ENCODE results near the gene NOCT.
"Not testable (repeated sequence)": the region's sequence is repeated elsewhere in the genome, so short reads cannot be mapped to it uniquely, and the experiment has no call there.

NOCT gene

GRCh38 chr4:139011225-139011950 is 4.2 kb upstream of the NOCT start:
- FAIRE-seq, result no peak

- FAIRE-seq, result no peak
Observed at GRCh38 chr4:139014371-139015268, 961 bp upstream of the NOCT start.

- FAIRE-seq, result no peak
Observed at GRCh38 chr4:139015948-139016471, 429 bp downstream of the NOCT start.

- FAIRE-seq, result no peak
Observed at GRCh38 chr4:139017861-139018260, 2.3 kb downstream of the NOCT start.

- no peak for FAIRE-seq
Observed at GRCh38 chr4:139018501-139018900, 2.9 kb downstream of the NOCT start.

- FAIRE-seq, result peak; percentile 26
Observed at GRCh38 chr4:139018971-139019758, 3.6 kb downstream of the NOCT start.

GRCh38 chr4:139020384-139020783 is 4.8 kb downstream of the NOCT start:
- no peak for FAIRE-seq

- not testable (repeated sequence) for FAIRE-seq
Observed at GRCh38 chr4:139021071-139021470, 5.5 kb downstream of the NOCT start.

GRCh38 chr4:139022835-139023234 is 7.3 kb downstream of the NOCT start:
- FAIRE-seq, result no peak

- FAIRE-seq, result no peak
Observed at GRCh38 chr4:139024686-139025085, 9.1 kb downstream of the NOCT start.

- FAIRE-seq, result no peak
Observed at GRCh38 chr4:139025841-139026240, 10.3 kb downstream of the NOCT start.

GRCh38 chr4:139027776-139028175 is 12.2 kb downstream of the NOCT start:
- no peak for FAIRE-seq

- no peak for FAIRE-seq
Observed at GRCh38 chr4:139028191-139028661, 12.6 kb downstream of the NOCT start.

- not testable (repeated sequence) for FAIRE-seq
Observed at GRCh38 chr4:139029866-139030363, 14.3 kb downstream of the NOCT start.

- FAIRE-seq, result peak; percentile 83
Observed at GRCh38 chr4:139030614-139031235, 15.1 kb downstream of the NOCT start.

GRCh38 chr4:139035650-139036049 is 20.1 kb downstream of the NOCT start:
- FAIRE-seq, result no peak

- no peak for FAIRE-seq
Observed at GRCh38 chr4:139036885-139037284, 21.3 kb downstream of the NOCT start.

GRCh38 chr4:139038874-139039443 is 23.4 kb downstream of the NOCT start:
- FAIRE-seq, result no peak

- no peak for FAIRE-seq
Observed at GRCh38 chr4:139042981-139043460, 27.4 kb downstream of the NOCT start.

GRCh38 chr4:139044291-139044690 is 28.7 kb downstream of the NOCT start:
- no peak for FAIRE-seq

- no peak for FAIRE-seq
Observed at GRCh38 chr4:139048026-139048425, 32.4 kb downstream of the NOCT start.

Measured in endometrium (tissue), 2 donors.